Ovary (tissue), 3 donors: ENCODE measurements around the gene CDC14A.

ENCODE experiments used
- CTCF ChIP-seq, 3 donors: fragments of 450-650 bp in 2 of 3; fragments of 200-600 bp in 1 of 3; IDR thresholded peaks; one replicate each; pipeline versions ENCODE4 v1.5.1 to v1.8.0; 2016 to 2022; ENCODE audit warnings: antibody characterized with exemption in 3 of 3, mild to moderate bottlenecking in 1 of 3
- EP300 ChIP-seq: sonication (generic); formaldehyde crosslinking; IDR thresholded peaks from one replicate; pipeline ENCODE4 v1.6.1; 2017; ENCODE audit warnings: antibody characterized with exemption
- POLR2A ChIP-seq: fragments of 450-650 bp; IDR thresholded peaks from one replicate; pipeline ENCODE4 v1.6.1; 2017; ENCODE audit warnings: antibody characterized with exemption, mild to moderate bottlenecking, moderate library complexity
- donor health status: DM: no; HTN: no; CAD: no.

GRCh38 chr1:100413035-100413434, 60.7 kb downstream of the CDC14A start:
- TF ChIP-seq POLR2A (no peak), EP300 (no peak), CTCF (IDR thresholded peaks at IDR 0.05) (no peak)
